Calu3 (cell line): Measurements from ENCODE around the gene NQO2. TPM values are rescaled to one million over a fixed set of nuclear protein-coding genes. Genes with fewer than 3 reads are reported as not detected.
A peak's percentile ranks its signal among the peaks of the same experiment; 100 is the strongest.

Experiments used
- BruUV-seq: library from RNA; stranded (reverse); fragments of 400-500 nt; replicated peaks from 2 replicates; lab custom pipeline; 2021; lab: Mats Ljungman, UMichigan
- CTCF ChIA-PET: fragments of 300-600 bp; sonication (Branson Sonifier 250); formaldehyde crosslinking; loops from one replicate; lab custom pipeline; 2022; ENCODE audit warnings: antibody characterized with exemption; lab: Charles Lee
- DNase-seq: peaks from one replicate; pipeline ENCODE4 v3.0.0; 2022
- H3K27ac Mint-ChIP-seq: one replicate; pipeline ENCODE4 v1.8.0; 2022; ENCODE audit warnings: mixed read lengths; ENCODE audit not compliant: unreplicated experiment
- H3K27me3 Mint-ChIP-seq: one replicate; pipeline ENCODE4 v1.8.0; 2022; ENCODE audit warnings: mixed read lengths; ENCODE audit not compliant: unreplicated experiment
- H3K36me3 Mint-ChIP-seq: one replicate; pipeline ENCODE4 v1.8.0; 2022; ENCODE audit warnings: mild to moderate bottlenecking, moderate library complexity, mixed read lengths; ENCODE audit not compliant: insufficient read depth, unreplicated experiment
- H3K4me1 Mint-ChIP-seq: one replicate; pipeline ENCODE4 v1.8.0; 2022; ENCODE audit warnings: mild to moderate bottlenecking, low read depth, mixed read lengths; ENCODE audit not compliant: unreplicated experiment
- H3K4me3 Mint-ChIP-seq: one replicate; pipeline ENCODE4 v1.8.0; 2022; ENCODE audit warnings: mild to moderate bottlenecking, low read depth, moderate library complexity, mixed read lengths; ENCODE audit not compliant: unreplicated experiment
- H3K9me3 Mint-ChIP-seq: one replicate; pipeline ENCODE4 v1.8.0; 2022; ENCODE audit warnings: low read depth, mixed read lengths; ENCODE audit not compliant: unreplicated experiment
- CTCF ChIP-seq: fragments of 200-600 bp; IDR thresholded peaks from one replicate; pipeline ENCODE4 v1.8.0; 2022; ENCODE audit warnings: antibody characterized with exemption; ENCODE audit not compliant: unreplicated experiment
- intact Hi-C: fragments of 100-400 bp; cut with micrococcal nuclease; formaldehyde crosslinking; loops from one replicate; pipeline ENCODE4 v1.10.0; 2022; ENCODE audit not compliant: unreplicated experiment
- total RNA-seq: library from RNA; stranded (reverse); gene quantifications from 2 replicates; pipeline ENCODE4 v1.2.3, GENCODE V29; 2022

Gene NQO2
- total RNA-seq, 1 experiment from 2014 or later, result 12.0 TPM

- Mint-ChIP-seq H3K27ac (peak overlapping the region; percentile 30), H3K4me1 (peaks cover 22% of the 10 kb centered on the region), H3K27me3 (no peaks in the 10 kb centered on the region), H3K36me3 (no peaks in the 10 kb centered on the region), H3K9me3 (no peaks in the 10 kb centered on the region), H3K4me3 (peak overlapping the region; percentile 53)
- no peak for DNase-seq
- no TSS peak for BruUV-seq
- intact Hi-C loops, result no loop called here
- TF ChIP-seq CTCF, result no peak
- CTCF ChIA-PET, result interaction anchor here (0.5 kb wide), 1 partner anchor 103 kb away, joined by 4 read pairs; no protein-coding TSS in a partner anchor
These were observed 38.2 kb upstream of the NQO2 start for GRCh38 chr6:2961506-2961905.

- Mint-ChIP-seq H3K27me3 (no peaks in the 10 kb centered on the region), H3K27ac (peak overlapping the region; percentile 30), H3K36me3 (no peaks in the 10 kb centered on the region), H3K9me3 (no peaks in the 10 kb centered on the region), H3K4me3 (peak overlapping the region; percentile 53), H3K4me1 (peaks cover 22% of the 10 kb centered on the region)
- peak; percentile 34 for DNase-seq
- CTCF ChIA-PET, result interaction anchor here (1.3 kb wide), 1 partner anchor 9 kb away, joined by 5 read pairs; no protein-coding TSS in a partner anchor
- TF ChIP-seq CTCF, result no peak
- BruUV-seq, result no TSS peak
- intact Hi-C loops, result no loop called here
These were observed 37.7 kb upstream of the NQO2 start for GRCh38 chr6:2962004-2962403.

GRCh38 chr6:2962636-2963035, 37.1 kb upstream of the NQO2 start:
- H3K4me3 Mint-ChIP-seq, result no peak overlapping the region
- TF ChIP-seq CTCF, result no peak

GRCh38 chr6:2963756-2964155, 35.9 kb upstream of the NQO2 start:
- intact Hi-C loops, result no loop called here
- BruUV-seq, result no TSS peak
- no peaks in the 10 kb centered on the region for H3K9me3 Mint-ChIP-seq
- DNase-seq, result no peak
- no peak overlapping the region for H3K4me3 Mint-ChIP-seq
- H3K27me3 Mint-ChIP-seq, result no peaks in the 10 kb centered on the region
- TF ChIP-seq CTCF, result no peak
- peaks cover 27% of the 10 kb centered on the region for H3K4me1 Mint-ChIP-seq
- no peaks in the 10 kb centered on the region for H3K36me3 Mint-ChIP-seq
- CTCF ChIA-PET, result no interaction called here
- no peak overlapping the region for H3K27ac Mint-ChIP-seq

More at GRCh38 chr6:2962636-2963035, 37.1 kb upstream of the NQO2 start:
- intact Hi-C loops, result no loop called here
- H3K36me3 Mint-ChIP-seq, result no peaks in the 10 kb centered on the region
- no TSS peak for BruUV-seq
- H3K9me3 Mint-ChIP-seq, result no peaks in the 10 kb centered on the region
- no peaks in the 10 kb centered on the region for H3K27me3 Mint-ChIP-seq
- peaks cover 22% of the 10 kb centered on the region for H3K4me1 Mint-ChIP-seq
- CTCF ChIA-PET, result interaction anchor here (1.3 kb wide), 1 partner anchor 10 kb away, joined by 5 read pairs; no protein-coding TSS in a partner anchor
- DNase-seq, result no peak
- H3K27ac Mint-ChIP-seq, result no peak overlapping the region
